ENCODE results near the gene TMEM129.

TMEM129 gene

DNA sequence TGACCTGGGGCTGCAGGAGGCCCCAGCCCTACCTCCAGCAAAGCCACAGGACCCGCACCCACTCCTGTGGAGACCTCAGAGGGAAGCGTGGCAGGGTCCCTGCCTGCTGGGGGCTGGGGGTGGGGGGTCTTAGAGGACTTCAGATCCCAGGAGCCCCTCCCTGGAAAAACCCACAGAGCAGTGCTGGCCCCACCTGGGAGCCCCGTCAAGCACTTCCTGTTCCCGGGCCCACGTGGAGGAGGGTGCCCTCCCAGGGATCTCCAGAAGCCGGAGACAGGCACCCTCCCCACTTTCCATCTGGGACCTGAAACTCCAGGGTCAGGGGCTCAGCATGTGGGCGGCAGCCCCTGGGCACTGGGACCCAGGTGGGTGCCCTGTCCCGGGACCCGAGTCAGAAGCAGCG is 32.2 kb upstream of the TMEM129 start:
- no peak for TF ChIP-seq CTCF (IDR thresholded peaks at IDR 0.05; ENCODE audit: insufficient read depth, low read depth, low read length, missing control alignments)
- DNase-seq (ENCODE audit: low read depth), result no peak
- H3K4me3 ChIP-seq (ENCODE audit: low read depth, low read length), result no peak overlapping the region

- H3K4me3 ChIP-seq (ENCODE audit: low read depth, low read length), result no peak overlapping the region
- peak; percentile 29 for DNase-seq (ENCODE audit: low read depth)
- TF ChIP-seq CTCF (IDR thresholded peaks at IDR 0.05; ENCODE audit: insufficient read depth, low read depth, low read length, missing control alignments), result no peak
These were observed 31.3 kb upstream of the TMEM129 start for GRCh38 chr4:1752284-1753041.

DNA sequence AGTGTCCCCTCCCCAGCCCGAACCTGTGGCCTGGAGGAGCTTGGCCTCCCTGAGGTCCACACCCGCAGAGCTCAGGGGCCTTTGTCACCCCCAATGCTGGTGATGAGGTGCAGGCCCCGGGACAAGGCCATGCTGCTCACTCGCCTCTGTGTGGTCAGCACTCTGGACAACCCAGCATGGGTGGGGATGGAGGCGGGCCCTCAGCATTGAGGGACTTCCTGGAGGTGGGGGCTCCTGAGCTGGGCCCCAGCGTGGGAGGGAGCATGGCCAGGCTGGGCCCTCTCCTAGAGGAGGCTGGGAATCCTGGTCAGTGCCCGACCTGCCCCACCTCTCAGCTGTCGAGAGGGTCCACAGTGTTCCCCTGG is 30.8 kb upstream of the TMEM129 start:
- no peak overlapping the region for H3K4me3 ChIP-seq (ENCODE audit: low read depth, low read length)
- DNase-seq (ENCODE audit: low read depth), result no peak
- TF ChIP-seq CTCF (IDR thresholded peaks at IDR 0.05; ENCODE audit: insufficient read depth, low read depth, low read length, missing control alignments), result no peak

DNA sequence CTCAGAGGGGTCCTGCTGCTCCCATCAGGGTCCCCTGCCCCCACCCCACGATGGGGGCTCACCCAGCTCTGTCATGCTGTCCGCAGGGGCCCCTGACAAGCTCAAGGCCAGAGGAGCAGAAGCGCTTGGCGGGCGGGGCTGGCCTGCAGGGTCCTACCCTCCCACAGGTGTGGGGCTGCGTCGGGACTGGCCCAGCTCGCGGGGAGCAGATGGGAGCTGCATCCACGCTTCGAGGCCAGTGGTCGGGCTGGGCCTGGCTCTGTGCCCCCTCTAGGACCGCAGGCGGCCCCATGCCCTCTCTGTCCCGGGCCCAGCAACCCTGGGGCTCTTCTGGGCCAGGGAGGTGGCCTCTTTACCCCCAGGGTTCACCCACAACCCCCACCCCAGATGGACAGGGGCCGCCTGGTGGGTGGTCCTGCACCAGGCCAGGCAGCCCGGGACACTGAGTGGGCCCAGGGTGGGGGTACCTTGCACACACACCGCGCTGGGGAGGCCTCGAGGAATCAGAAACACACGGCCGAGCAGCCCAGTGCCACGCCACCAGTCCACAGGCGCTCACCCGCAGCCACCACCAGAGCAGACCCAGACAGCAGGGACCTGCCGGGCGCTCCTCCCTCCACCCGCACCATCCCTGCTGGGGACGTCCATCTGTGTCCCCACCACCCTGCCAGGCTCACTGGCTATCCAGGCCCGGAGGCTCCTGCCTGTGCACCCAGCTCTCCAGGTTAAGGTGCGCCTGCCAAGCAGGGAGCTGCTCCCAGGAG is 30.2 kb upstream of the TMEM129 start:
- no peak for DNase-seq (ENCODE audit: low read depth)
- TF ChIP-seq CTCF (IDR thresholded peaks at IDR 0.05; ENCODE audit: insufficient read depth, low read depth, low read length, missing control alignments), result no peak

GRCh38 chr4:1750381-1751154 is 29.4 kb upstream of the TMEM129 start:
- TF ChIP-seq CTCF (IDR thresholded peaks at IDR 0.05; ENCODE audit: insufficient read depth, low read depth, low read length, missing control alignments), result no peak
- no peak overlapping the region for H3K4me3 ChIP-seq (ENCODE audit: low read depth, low read length)
- no peak for DNase-seq (ENCODE audit: low read depth)

More for the DNA sequence above, 30.2 kb upstream of the TMEM129 start:
- no peak overlapping the region for H3K4me3 ChIP-seq (ENCODE audit: low read depth, low read length)

- no peak overlapping the region for H3K4me3 ChIP-seq (ENCODE audit: low read depth, low read length)
- TF ChIP-seq CTCF (IDR thresholded peaks at IDR 0.05; ENCODE audit: insufficient read depth, low read depth, low read length, missing control alignments), result no peak
- no peak for DNase-seq (ENCODE audit: low read depth)
These were observed 28.7 kb upstream of the TMEM129 start for GRCh38 chr4:1749826-1750225.
